ENCODE results near the gene IL11. TPM values are rescaled to one million over a fixed set of nuclear protein-coding genes. Genes with fewer than 3 reads are reported as not detected.

The IL11 gene
- total RNA-seq, 2 experiments from 2014 or later = 0.18 TPM; not detected in 1

DNA sequence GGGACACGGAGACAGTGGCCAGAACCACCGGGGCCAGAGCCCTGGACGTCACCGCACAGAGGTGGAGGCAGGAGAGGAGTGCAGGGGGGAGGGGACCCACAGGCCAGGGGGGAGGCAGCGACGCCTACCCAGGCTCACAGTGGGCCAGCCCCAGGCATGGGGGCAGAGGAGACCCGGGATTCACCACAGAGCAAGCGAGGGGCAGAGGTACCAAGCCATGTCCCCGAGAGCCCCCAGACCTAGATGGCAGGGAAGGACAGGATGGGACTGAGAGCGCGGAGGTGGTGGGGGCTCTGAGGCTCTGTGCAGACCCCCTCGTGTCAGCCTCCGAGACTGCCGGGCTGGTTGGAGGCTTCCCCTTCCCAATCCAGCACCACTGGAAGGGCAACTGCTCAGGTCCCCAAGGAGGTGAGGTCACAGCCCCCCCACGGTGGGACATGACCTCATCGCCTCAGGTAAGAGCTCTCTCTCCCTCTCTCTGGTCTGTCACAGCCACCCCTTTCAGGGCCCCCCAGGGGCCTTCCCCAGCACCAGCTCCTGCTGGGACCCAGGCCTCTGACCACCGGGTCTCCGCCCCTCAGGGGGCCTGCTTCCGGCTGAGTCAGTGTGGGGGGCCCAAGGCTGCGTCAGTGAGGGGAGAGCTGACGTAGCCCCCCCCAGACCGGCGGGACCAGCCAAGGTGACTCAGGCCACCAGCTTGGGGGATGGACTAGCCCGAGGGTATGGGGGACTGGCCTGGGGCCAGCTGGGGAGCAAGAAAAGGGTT lies 2.2 kb upstream of the IL11 start:
- Mint-ChIP-seq H3K9me3 (no peaks in the 10 kb centered on the region), H3K4me3 (no peak overlapping the region), H3K27me3 (peaks cover 43% of the 10 kb centered on the region), H3K36me3 (ENCODE audit: low read depth) (no peaks in the 10 kb centered on the region), H3K27ac (no peak overlapping the region), H3K4me1 (ENCODE audit: low read depth) (peaks cover 13% of the 10 kb centered on the region)
- ChIA-PET CTCF (interaction anchor here (1.2 to 1.8 kb wide), 2 partner anchors 10 to 71 kb away, joined by 3 to 7 read pairs; no protein-coding TSS in a partner anchor), POLR2A (interaction anchor here (0.7 to 8.1 kb wide), 3 partner anchors 11 to 20 kb away, joined by 3 to 37 read pairs (median 3); partner anchors contain the start of gene TMEM238)
- peak; percentile 81 for DNase-seq
- TF ChIP-seq CTCF (IDR thresholded peaks at IDR 0.05) = no peak
- intact Hi-C loops (cut with micrococcal nuclease) = no loop called here
- ATAC-seq = peak; percentile 76

GRCh38 chr19:55369653-55370304 lies 484 bp downstream of the IL11 start:
- Mint-ChIP-seq H3K9me3 (no peaks in the 10 kb centered on the region), H3K4me1 (ENCODE audit: low read depth) (peaks cover 15% of the 10 kb centered on the region), H3K36me3 (ENCODE audit: low read depth) (no peaks in the 10 kb centered on the region), H3K4me3 (peak overlapping the region; percentile 57), H3K27ac (no peak overlapping the region), H3K27me3 (peaks cover 43% of the 10 kb centered on the region)
- peak; percentile 62 for ATAC-seq
- no peak for TF ChIP-seq CTCF (IDR thresholded peaks at IDR 0.05)
- CTCF ChIA-PET = no interaction called here
- POLR2A ChIA-PET = interaction anchor here (1.1 to 8.1 kb wide), 2 partner anchors 14 to 15 kb away, joined by 4 to 37 read pairs; partner anchors contain the start of genes COX6B2 and TMEM238
- intact Hi-C loops (cut with micrococcal nuclease) = no loop called here
- peak; percentile 66 for DNase-seq

DNA sequence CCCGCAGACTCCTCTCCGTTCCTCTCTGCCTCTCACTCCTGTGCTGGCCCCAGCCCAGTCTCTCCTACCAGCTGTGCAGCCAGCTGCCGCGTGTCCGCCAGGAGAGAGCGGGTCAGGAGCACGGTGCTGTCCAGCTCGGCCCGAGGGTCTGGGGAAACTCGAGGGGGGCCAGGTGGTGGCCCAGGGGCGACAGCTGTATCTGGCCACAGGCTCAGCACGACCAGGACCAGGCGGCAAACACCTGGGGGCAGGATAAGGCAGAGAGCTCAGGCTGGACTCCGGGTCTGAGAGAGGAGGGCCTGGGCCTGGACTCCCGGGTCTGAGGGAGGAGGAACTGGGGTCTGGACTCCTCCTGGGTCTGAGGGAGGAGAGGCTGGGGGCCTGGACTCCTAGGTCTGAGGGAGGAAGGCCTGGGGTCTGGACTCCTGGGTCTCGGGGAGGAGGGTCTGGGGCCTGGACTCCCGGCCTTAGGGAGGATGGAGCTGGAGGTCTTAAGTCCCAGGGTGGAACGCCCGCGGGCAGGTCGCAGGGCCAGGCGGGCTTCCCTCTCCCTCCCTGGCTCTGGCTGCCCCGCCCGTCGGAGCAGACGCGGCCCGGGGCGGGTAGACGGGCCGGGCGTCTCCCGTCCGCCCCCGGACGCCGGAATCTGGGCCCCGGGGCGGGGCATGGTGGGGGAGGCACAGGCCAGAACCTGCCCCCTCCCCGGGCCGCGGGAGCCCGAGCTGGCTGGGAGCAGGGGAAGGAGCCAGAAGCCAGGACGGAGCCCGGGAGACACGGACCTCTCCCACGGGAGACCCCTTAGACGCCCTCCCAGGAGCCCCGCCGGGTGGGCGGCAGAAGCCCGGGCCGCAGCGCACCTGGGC lies 1.3 kb downstream of the IL11 start:
- intact Hi-C loops (cut with micrococcal nuclease) = no loop called here

DNA sequence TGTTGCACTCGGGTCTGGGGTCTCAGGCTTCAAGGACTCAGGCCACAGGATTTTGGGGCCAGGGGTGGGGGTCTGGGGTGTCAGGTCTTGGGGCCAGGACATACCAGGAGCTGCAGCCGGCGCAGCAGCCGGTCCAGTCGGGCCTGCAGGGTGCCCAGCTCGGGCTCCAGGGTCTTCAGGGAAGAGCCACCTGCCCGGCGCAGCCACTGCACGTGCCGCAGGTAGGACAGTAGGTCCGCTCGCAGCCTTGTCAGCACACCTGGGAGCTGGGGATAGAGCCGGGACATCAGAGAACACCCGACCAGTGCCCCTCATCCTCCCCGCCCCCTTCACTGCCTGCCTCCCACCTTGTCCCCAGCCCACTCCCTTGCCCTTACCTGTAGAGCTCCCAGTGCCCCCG lies 2.2 kb downstream of the IL11 start:
- Mint-ChIP-seq H3K27me3 (peaks cover 38% of the 10 kb centered on the region), H3K9me3 (no peaks in the 10 kb centered on the region), H3K27ac (no peak overlapping the region), H3K4me1 (ENCODE audit: low read depth) (peaks cover 11% of the 10 kb centered on the region), H3K36me3 (ENCODE audit: low read depth) (no peaks in the 10 kb centered on the region), H3K4me3 (no peak overlapping the region)
- no peak for ATAC-seq
- ChIA-PET POLR2A (interaction anchor here (0.9 to 8.1 kb wide), 2 partner anchors 12 to 15 kb away, joined by 3 to 37 read pairs; partner anchors contain the start of gene TMEM238), CTCF (interaction anchor here (1.4 kb wide), 1 partner anchor 136 kb away, joined by 3 read pairs; no protein-coding TSS in a partner anchor)
- no peak for TF ChIP-seq CTCF (IDR thresholded peaks at IDR 0.05)
- intact Hi-C loops (cut with micrococcal nuclease) = no loop called here
- DNase-seq = no peak

More for the DNA sequence above, 1.3 kb downstream of the IL11 start:
- POLR2A ChIA-PET = interaction anchor here (1.1 to 8.1 kb wide), 2 partner anchors 14 kb away, joined by 4 to 37 read pairs; partner anchors contain the start of genes COX6B2 and TMEM238
- no peaks in the 10 kb centered on the region for H3K36me3 Mint-ChIP-seq (ENCODE audit: low read depth)
- CTCF ChIA-PET = interaction anchor here (1.4 kb wide), 1 partner anchor 135 kb away, joined by 3 read pairs; no protein-coding TSS in a partner anchor
- H3K27ac Mint-ChIP-seq = no peak overlapping the region
- TF ChIP-seq CTCF (IDR thresholded peaks at IDR 0.05) = no peak
- no peak overlapping the region for H3K4me3 Mint-ChIP-seq
- H3K4me1 Mint-ChIP-seq (ENCODE audit: low read depth) = peaks cover 15% of the 10 kb centered on the region
- ATAC-seq = peak; percentile 48
- H3K27me3 Mint-ChIP-seq = peaks cover 42% of the 10 kb centered on the region
- no peaks in the 10 kb centered on the region for H3K9me3 Mint-ChIP-seq
- peak; percentile 50 for DNase-seq
